Kidney tubule cell (primary cell): ENCODE results near the gene CACNA1E.
"Not testable (repeated sequence)": the region's sequence is repeated elsewhere in the genome, so short reads cannot be mapped to it uniquely, and the experiment has no call there.

Experiments used
- DNase-seq: peaks from one replicate; pipeline ENCODE4 v3.0.0-alpha.2; 2018; ENCODE audit warnings: low spot score

Gene CACNA1E

DNA sequence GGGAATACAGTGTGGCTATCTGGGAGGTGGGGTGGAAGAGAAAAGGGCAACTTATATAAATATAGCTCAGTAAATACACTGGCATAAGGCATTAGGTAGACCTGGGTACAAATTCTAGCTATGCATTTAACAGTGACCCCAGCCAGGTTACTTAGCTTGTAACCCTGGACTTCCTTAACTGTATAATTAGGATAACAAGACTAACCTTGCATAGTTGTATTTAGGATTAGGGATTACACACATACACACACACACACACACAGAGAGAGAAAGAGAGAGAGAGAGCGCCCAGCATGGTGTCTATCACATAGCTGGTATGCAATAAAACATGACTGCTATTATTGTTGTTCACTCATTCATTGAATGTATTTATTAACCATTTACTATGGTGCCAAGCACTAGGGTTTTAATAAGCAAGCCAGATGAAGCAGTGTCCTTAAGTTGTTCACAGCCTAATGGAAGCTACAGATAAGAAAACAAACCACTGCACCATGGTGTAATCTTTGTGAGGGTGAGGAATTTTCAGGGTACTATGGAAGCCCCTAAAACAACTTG lies 326.8 kb downstream of the CACNA1E start:
- peak; percentile 42 for DNase-seq

DNA sequence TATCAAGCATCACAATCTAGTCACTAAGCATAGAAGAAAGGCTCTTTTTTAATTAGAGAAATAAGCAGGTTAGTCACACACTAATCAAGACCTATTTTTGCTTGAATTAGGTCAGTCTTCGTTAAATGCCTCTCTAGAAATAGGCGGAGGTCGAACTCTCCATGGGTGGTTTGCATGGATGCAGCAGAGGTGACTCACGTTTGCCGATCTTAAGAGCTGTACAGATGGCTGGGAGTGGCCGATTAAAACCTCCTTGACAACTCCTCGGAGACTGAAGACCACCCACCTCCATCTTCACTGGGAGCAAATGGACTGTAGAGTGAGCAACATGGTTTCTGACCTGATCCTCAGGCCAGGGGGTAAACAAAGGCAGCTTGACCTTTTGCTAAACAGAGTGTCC lies 328.9 kb downstream of the CACNA1E start:
- no peak for DNase-seq

DNA sequence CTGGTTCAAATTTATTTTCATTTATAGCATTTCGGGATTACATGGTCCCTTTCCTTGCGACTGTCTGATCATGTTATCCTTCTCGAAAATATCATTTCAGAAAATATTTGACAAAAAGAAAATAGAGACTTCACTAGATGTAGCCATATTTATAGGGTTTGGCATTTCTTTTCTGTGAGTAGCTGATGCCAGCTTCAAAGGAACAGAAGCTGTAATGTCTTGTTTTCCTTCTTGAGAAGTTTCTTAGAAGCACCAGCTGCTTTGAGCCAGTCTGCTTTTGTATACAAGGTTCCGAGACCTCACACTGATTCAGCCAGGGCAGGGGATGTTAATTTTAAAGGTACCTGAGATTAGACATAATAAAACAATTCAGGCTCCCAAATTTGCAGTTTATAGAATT lies 329.9 kb downstream of the CACNA1E start:
- DNase-seq = no peak

DNA sequence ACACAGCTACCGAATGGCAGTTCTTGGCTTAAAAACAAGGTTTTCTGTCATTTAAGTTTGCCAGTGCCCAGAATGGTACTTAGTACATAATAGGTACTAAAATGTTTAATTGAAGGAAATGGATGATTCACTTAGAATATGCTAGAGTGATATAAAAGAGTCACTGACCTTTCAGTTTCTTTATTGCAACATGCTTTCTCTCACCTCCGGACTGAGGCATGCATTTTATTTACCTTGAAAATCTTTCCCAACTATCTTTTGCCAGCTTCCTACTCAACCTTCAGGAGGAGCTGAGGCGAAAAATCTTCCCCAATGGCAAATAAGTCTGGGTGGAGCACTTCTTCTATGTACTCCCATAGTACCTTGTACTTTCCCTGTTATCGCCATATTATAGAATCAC lies 333.3 kb downstream of the CACNA1E start:
- peak; percentile 12 for DNase-seq

DNA sequence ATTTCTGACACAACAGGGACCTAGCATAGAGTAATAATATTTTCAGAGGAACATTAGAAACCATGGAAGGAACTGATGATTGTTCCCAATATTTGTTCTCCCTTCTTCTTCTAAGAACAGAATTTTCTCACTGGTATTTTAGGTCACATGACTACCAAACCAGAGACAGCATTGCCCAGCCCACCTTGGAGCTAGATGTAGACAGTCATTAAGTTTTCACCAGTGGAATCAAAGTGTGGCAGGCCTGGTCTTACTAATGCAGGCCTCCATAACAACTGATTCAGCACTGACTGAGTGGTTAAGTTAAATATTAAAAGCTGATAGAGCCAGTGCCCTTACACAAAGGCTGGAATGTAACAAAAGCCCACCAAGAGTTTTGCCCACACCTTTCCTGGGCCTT lies 333.8 kb downstream of the CACNA1E start:
- peak; percentile 81 for DNase-seq

DNA sequence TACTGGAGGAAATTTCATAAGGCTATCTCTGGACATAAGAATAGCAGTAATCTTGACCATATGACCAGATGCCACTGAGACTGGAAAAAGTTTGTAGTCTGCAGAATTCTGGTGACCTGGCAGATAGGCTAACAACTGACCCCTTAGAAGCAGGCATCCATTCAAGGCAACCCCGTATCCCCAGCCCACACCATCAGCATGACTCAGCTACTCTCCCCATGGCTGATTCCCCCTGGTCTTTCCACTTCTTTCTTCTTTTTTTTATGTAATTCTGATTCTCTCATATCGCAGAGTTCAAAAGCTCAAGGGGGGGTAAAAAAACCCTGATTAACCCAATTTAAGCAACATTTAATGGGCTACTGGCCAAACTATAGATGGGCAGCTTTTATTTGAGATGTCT lies 335.1 kb downstream of the CACNA1E start:
- no peak for DNase-seq

DNA sequence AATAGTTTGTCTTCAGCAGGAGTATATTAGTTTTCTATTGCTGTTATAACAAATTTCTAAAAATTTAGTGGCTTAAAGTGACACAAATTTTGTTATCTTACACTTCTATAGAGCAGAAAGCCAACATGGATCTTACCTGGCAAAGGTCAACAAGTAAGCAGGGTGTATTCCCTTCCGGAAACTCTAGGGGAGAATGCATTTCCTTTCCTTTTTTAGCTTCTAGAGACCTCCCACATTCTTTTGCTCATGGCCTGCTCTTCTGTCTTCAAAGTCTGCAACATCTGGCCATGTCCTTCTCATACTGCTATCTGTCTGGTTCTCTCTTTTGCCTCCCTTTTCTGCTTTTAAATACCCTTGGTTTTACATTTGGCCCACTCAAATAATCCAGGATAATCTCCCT lies 335.6 kb downstream of the CACNA1E start:
- DNase-seq = no peak

DNA sequence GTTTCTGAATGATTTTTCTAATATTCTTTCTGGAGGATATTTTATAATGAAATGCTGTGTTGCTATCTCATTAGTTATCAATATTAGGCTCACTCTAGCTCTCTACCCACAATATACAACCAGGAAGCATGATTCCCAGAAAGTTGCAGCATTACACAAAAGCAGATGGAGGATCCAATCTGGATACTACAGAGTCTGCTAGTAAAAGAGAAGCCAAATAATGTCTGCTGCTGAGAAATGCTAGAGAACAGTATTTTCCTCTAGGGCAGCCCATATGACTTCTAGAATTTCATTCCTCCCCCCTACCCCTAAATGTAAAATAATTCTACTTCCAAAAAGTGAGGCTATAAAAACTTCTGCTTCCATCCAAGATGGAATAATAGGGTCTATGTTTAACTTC lies 338.4 kb downstream of the CACNA1E start:
- no peak for DNase-seq

DNA sequence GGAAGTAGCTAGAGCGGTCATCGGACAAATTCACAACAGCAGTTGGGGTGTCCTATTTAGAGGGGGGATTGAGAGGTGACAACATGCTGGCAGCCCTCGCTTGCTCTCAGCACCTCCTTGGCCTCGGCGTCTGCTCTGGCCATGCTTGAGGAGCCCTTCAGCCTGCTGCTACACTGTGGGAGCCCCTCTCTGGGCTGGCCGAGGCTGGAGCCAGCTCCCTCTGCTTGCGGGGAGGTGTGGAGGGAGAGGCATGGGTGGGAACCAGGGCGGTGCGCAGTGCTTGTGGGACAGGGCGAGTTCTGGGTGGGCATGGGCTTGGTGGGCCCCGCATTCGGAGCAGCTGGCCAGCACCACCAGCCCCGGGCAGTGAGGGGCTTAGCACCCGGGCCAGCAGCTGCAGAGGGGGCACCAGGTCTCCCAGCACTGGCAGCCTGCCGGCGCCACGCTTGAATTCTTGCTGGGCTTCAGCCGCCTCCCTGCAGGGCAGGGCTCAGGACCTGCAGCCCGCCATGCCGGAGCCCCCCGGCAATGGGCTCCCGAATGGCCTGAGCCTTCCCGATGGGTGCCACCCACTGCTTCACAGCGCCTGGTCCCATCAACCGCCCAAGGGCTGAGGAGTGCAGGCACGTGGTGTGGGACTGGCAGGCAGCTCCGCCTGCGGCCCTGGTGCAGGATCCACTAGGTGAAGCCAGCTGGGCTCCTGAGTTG lies 349.0 kb downstream of the CACNA1E start:
- not testable (repeated sequence) for DNase-seq

DNA sequence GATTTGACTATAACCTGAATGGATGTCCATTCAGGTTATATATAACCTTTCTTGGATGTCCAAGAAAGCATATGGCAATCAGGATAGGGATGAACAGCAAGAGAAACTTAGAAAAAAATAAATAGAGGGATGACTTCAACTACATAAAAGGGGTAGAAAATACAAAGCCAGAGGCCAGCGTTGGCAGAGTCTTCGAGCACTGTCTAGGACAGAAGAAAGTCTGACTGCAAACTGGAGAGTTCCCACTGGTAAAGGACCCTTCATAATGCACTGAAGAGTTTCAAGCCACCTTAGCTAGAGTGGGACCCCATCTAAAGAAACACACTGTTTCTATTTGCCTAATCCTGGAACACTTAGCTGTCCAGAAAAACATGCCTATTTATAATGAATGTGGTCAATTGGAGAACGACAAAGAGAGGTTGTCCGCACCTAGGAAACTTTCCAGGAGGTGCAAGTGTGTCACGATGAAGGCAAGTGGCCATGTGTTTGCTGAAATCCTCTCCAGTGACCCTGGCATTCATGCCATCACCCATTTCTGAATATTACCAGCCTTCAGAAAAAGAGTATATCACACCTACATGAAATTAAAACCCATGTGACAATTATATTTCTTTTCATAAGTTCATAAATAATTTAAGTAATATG lies 362.8 kb downstream of the CACNA1E start:
- no peak for DNase-seq

DNA sequence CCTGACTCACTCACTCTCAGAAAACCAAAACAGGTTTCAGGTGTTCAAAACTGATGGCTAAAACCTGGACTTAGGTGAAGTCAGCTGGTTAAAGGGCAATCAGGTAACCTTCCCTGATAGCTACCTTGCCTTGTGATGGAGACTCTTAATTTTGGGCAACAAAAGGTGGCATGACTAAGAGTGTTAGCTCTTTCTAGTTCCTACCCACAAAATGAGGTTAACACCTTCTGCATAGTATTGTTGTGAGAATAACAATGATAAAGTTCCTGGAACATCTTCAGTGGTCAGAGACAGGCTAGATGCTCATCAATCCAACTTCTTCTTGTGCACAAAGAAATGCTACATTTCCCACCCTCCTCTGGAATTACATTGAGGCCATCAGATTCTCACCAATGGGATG lies 363.4 kb downstream of the CACNA1E start:
- no peak for DNase-seq

DNA sequence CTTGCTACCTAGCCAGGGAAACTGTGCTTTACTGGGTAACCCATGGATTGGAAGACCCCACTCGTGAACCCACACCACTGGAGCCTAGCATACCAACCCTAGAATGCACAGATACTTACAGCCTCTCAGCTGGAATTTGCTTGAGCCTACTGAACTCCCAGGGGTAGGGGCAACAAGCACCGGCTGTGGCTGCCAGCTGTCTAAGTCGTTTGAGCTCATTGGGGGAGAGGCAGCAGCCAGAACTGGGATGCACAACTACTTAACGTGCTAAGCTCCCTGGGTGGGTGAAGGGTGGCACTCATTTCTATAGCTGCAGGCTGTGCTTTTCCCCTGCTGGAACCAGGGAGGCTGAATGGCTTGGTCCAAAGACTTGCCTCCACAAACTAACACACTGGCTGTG lies 365.8 kb downstream of the CACNA1E start:
- no peak for DNase-seq

DNA sequence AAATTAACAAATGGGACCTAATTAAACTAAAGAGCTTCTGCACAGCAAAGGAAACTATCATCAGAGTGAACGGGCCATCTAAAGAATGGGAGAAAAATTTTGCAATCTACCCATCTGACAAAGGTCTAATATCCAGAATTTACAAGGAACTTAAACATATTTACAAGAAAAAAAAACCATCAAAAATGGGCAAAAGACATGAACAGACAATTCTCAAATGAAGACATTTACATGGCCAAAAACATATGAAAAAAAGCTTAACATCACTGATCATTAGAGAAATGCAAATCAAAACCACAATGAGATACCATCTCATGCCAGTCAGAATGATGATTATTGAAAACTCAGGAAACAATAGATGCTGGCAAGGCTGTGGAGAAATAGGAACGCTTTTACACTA lies 370.9 kb downstream of the CACNA1E start:
- DNase-seq = not testable (repeated sequence)

DNA sequence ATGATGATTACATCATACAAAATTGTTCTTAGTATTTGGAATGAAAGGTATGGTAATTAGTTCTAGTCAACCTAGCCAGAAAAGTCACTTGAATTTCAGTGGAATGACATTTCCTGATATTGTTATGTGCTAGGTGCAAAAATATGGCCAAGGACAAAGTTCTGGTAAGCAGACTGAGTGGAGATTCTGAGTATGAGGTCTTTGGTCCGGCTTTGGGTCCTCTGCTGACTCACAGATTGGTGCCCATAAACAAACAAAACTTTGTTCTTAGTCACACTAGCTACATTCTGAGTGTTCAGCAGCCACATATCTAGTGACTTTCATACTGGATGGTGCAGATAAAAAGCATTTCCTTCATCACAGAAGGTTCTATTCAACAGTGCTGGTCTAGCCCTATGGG lies 372.1 kb downstream of the CACNA1E start:
- DNase-seq = peak; percentile 49
